Peyer's patch (tissue), 4 donors: ENCODE measurements around the gene STK24.

Experiments used
- CTCF ChIP-seq, 6 experiments: fragments of 450-650 bp in 4 of 6; fragments of 200-600 bp in 2 of 6; sonication (generic) in 1 of 6; IDR thresholded peaks; one replicate each; pipeline ENCODE4 v1.5.1; 2017 to 2019; ENCODE audit warnings: antibody characterized with exemption in 6 of 6, mild to moderate bottlenecking in 3 of 6, moderate library complexity in 1 of 6
- POLR2A ChIP-seq, 2 donors: fragments of 450-650 bp; IDR thresholded peaks; one replicate each; pipeline ENCODE4 v1.5.1; 2017; ENCODE audit warnings: antibody characterized with exemption in 2 of 2, mild to moderate bottlenecking in 2 of 2, moderate library complexity in 2 of 2

GRCh38 chr13:98447130-98447529, 129.8 kb downstream of the STK24 start:
- TF ChIP-seq CTCF (IDR thresholded peaks at IDR 0.05) (no peak), POLR2A (IDR thresholded peaks at IDR 0.05) (no peak)
